HCT116 (cell line): ENCODE measurements around the gene CENPT. TPM values are rescaled to one million over a fixed set of nuclear protein-coding genes. Genes with fewer than 3 reads are reported as not detected.

Experiments used
- ATAC-seq: fragments of 200-7000 bp; cut with Tn5 transposase; 2 replicates; pipeline ENCODE4 v1.9.1; 2020; ENCODE audit warnings: mild to moderate bottlenecking, moderate library complexity
- BruUV-seq: library from RNA; stranded (reverse); fragments of 400-500 nt; replicated peaks from 2 replicates; lab custom pipeline; 2021; lab: Mats Ljungman, UMichigan
- CTCF ChIA-PET: fragments of 300-600 bp; sonication (Branson Sonifier 250); formaldehyde crosslinking; loops from one replicate; lab custom pipeline; 2021; ENCODE audit warnings: antibody characterized with exemption; lab: Charles Lee
- POLR2A ChIA-PET: fragments of 300-600, 350-600 bp; sonication (Branson Sonifier 250); formaldehyde crosslinking; loops from one replicate; lab custom pipeline; 2021; ENCODE audit warnings: antibody characterized with exemption; lab: Charles Lee
- RAD21 ChIA-PET, 2 experiments: fragments of 300-600 bp; sonication (Branson Sonifier 250); formaldehyde crosslinking; loops; one replicate each; lab custom pipeline; 2023; ENCODE audit warnings: low total read pairs in 2 of 2; ENCODE audit not compliant: uncharacterized antibody in 2 of 2, unreplicated experiment in 2 of 2, low non-redundant PET in 1 of 2; lab: Charles Lee
- DNase-seq: peaks from one replicate; pipeline ENCODE4 v3.0.0-alpha.2; 2010; ENCODE audit warnings: low read depth, low spot score
- H2AFZ ChIP-seq: fragments of 200-600 bp; shearing (Covaris generic), sonication (generic); 2 replicates; pipeline ENCODE4 v1.6.1; 2017; ENCODE audit warnings: low read depth, mixed run types, mixed read lengths, antibody characterized with exemption, low read length; ENCODE audit not compliant: poor library complexity, severe bottlenecking
- H3K27ac ChIP-seq: 2 replicates; pipeline ENCODE4 v1.5.1; 2012; ENCODE audit warnings: low read depth, low read length
- H3K27me3 ChIP-seq: fragments of 200-600 bp; sonication (generic); 2 replicates; pipeline ENCODE4 v1.6.1; 2016; ENCODE audit warnings: mixed run types, low read length, mixed read lengths; ENCODE audit not compliant: insufficient read depth
- H3K36me3 ChIP-seq, 2 experiments: fragments of 200-500 bp in 1 of 2; fragments of 200-600 bp in 1 of 2; sonication (Bioruptor generic) in 1 of 2; sonication (generic) in 1 of 2; 2 replicates each; pipeline versions ENCODE4 v1.5.1 to v1.6.1; 2014 to 2016; ENCODE audit warnings: low read length in 2 of 2, inconsistent platforms in 1 of 2, mixed read lengths in 1 of 2, mixed run types in 1 of 2; ENCODE audit not compliant: insufficient read depth in 2 of 2, control insufficient read depth in 1 of 2
- H3K4me1 ChIP-seq, 2 experiments: fragments of 200-600 bp in 1 of 2; sonication (generic) in 1 of 2; 2 replicates each; pipeline versions ENCODE4 v1.5.1 to v1.6.1; 2012 to 2017; ENCODE audit warnings: low read length in 2 of 2, inconsistent platforms in 1 of 2, mild to moderate bottlenecking in 1 of 2, mixed read lengths in 1 of 2, mixed run types in 1 of 2, moderate library complexity in 1 of 2; ENCODE audit not compliant: insufficient read depth in 2 of 2, control insufficient read depth in 1 of 2
- H3K4me2 ChIP-seq: fragments of 200-600 bp; sonication (generic); 2 replicates; pipeline ENCODE4 v1.6.1; 2017; ENCODE audit warnings: mixed run types, low read length, mixed read lengths
- H3K4me3 ChIP-seq, 2 experiments: fragments of 200-600 bp in 1 of 2; sonication (generic) in 1 of 2; replicated peaks in 1 of 2; 2 replicates each; pipeline ENCODE4 v1.5.1; 2011 to 2016; ENCODE audit warnings: low read length in 2 of 2, control low read depth in 1 of 2, low read depth in 1 of 2, mild to moderate bottlenecking in 1 of 2, mixed read lengths in 1 of 2, mixed run types in 1 of 2
- H3K79me2 ChIP-seq: fragments of 200-600 bp; sonication (generic); 2 replicates; pipeline ENCODE4 v1.6.1; 2017; ENCODE audit warnings: mild to moderate bottlenecking, mixed run types, low read length, moderate library complexity, mixed read lengths; ENCODE audit not compliant: insufficient read depth
- H3K9ac ChIP-seq: fragments of 200-600 bp; sonication (generic); 2 replicates; pipeline ENCODE4 v1.6.1; 2016; ENCODE audit warnings: low read length, mixed read lengths
- H3K9me2 ChIP-seq: fragments of 200-600 bp; sonication (generic), shearing (Covaris generic); 2 replicates; pipeline ENCODE4 v1.6.1; 2017; ENCODE audit warnings: mixed run types, mild to moderate bottlenecking, moderate library complexity; ENCODE audit not compliant: insufficient read depth
- H3K9me3 ChIP-seq, 2 experiments: fragments of 200-500 bp in 1 of 2; fragments of 200-600 bp in 1 of 2; sonication (Bioruptor generic) in 1 of 2; sonication (generic) in 1 of 2; 2 replicates each; pipeline ENCODE4 v1.6.1; 2014 to 2017; ENCODE audit warnings: low read length in 2 of 2, mixed read lengths in 2 of 2, inconsistent platforms in 1 of 2, low read depth in 1 of 2, mild to moderate bottlenecking in 1 of 2, mixed run types in 1 of 2, moderate library complexity in 1 of 2; ENCODE audit not compliant: control insufficient read depth in 1 of 2, insufficient read depth in 1 of 2
- H4K20me1 ChIP-seq: fragments of 200-600 bp; sonication (generic), shearing (Covaris generic); 2 replicates; pipeline ENCODE4 v1.6.1; 2017; ENCODE audit warnings: mixed run types, mild to moderate bottlenecking, moderate library complexity; ENCODE audit not compliant: insufficient read depth
- intact Hi-C: fragments of 100-400 bp; cut with micrococcal nuclease; formaldehyde crosslinking; loops from 2 replicates; pipeline ENCODE4 v1.10.0; 2022
- total RNA-seq: library from RNA; stranded (reverse); gene quantifications from one replicate; pipeline ENCODE4 v1.2.1, GENCODE V29; 2021; ENCODE audit not compliant: unreplicated experiment
- TF ChIP-seq, protein P1 (sequence below): IDR thresholded peaks from 2 replicates; pipeline ENCODE4 v1.6.1; 2012; ENCODE audit warnings: low read depth

Gene CENPT
- total RNA-seq, 1 experiment from 2014 or later, result 40.5 TPM

GRCh38 chr16:67846063-67846319, 1.5 kb downstream of the CENPT start:
- intact Hi-C loops, result loop anchor here (1.0 kb wide), 1 partner anchor 40 kb away; the partner anchor contains the start of genes RANBP10 and TSNAXIP1

More at GRCh38 chr16:67846063-67846319, 1.5 kb downstream of the CENPT start:
- Histone ChIP-seq H3K27me3 (no peaks in the 10 kb centered on the region), H3K4me1 (peaks cover 20 to 53% of the 10 kb centered on the region in 2 experiments), H4K20me1 (peaks cover 4% of the 10 kb centered on the region; the same call in 1 of the 2 replicates), H3K79me2 (peaks cover 59% of the 10 kb centered on the region), H3K9me2 (no peaks in the 10 kb centered on the region), H3K4me3 (peak overlapping the region; percentile 83 to 96), H3K9me3 (no peaks in the 10 kb centered on the region), H3K27ac (peak overlapping the region; percentile 83), H3K36me3 (peaks cover 4 to 6% of the 10 kb centered on the region in 2 experiments; a peak in 2 of 4 replicates), H3K9ac (peak overlapping the region; percentile 93), H2AFZ (no peak overlapping the region), H3K4me2 (peak overlapping the region; percentile 82)
- TF ChIP-seq, protein P1, sequence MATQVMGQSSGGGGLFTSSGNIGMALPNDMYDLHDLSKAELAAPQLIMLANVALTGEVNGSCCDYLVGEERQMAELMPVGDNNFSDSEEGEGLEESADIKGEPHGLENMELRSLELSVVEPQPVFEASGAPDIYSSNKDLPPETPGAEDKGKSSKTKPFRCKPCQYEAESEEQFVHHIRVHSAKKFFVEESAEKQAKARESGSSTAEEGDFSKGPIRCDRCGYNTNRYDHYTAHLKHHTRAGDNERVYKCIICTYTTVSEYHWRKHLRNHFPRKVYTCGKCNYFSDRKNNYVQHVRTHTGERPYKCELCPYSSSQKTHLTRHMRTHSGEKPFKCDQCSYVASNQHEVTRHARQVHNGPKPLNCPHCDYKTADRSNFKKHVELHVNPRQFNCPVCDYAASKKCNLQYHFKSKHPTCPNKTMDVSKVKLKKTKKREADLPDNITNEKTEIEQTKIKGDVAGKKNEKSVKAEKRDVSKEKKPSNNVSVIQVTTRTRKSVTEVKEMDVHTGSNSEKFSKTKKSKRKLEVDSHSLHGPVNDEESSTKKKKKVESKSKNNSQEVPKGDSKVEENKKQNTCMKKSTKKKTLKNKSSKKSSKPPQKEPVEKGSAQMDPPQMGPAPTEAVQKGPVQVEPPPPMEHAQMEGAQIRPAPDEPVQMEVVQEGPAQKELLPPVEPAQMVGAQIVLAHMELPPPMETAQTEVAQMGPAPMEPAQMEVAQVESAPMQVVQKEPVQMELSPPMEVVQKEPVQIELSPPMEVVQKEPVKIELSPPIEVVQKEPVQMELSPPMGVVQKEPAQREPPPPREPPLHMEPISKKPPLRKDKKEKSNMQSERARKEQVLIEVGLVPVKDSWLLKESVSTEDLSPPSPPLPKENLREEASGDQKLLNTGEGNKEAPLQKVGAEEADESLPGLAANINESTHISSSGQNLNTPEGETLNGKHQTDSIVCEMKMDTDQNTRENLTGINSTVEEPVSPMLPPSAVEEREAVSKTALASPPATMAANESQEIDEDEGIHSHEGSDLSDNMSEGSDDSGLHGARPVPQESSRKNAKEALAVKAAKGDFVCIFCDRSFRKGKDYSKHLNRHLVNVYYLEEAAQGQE, result no peak
- TSS peak; percentile 83 for BruUV-seq
- POLR2A ChIA-PET, result interaction anchor here (0.7 to 1.7 kb wide), 3 partner anchors 12 to 39 kb away, joined by 3 to 6 read pairs (median 5); partner anchors contain the start of genes RANBP10 and TSNAXIP1
- RAD21 ChIA-PET, result no interaction called here
- no peak for DNase-seq
- CTCF ChIA-PET, result interaction anchor here (2.4 kb wide), 1 partner anchor 30 kb away, joined by 18 read pairs; no protein-coding TSS in a partner anchor
- no peak for ATAC-seq
